DND-41 (cell line): ENCODE results near the gene CKAP2L.
"Not testable (repeated sequence)": the region's sequence is repeated elsewhere in the genome, so short reads cannot be mapped to it uniquely, and the experiment has no call there.

Experiments used
- ATAC-seq: fragments of 200-7000 bp; cut with Tn5 transposase; 3 replicates; pipeline ENCODE4 v1.9.1; 2021; ENCODE audit warnings: low read depth; ENCODE audit not compliant: insufficient read depth
- DNase-seq: peaks from one replicate; pipeline ENCODE4 v3.0.0-alpha.2; 2020
- H2AFZ ChIP-seq: 2 replicates; pipeline ENCODE4 v1.6.0; 2012; ENCODE audit warnings: low read depth, low read length
- H3K27ac ChIP-seq: 2 replicates; pipeline ENCODE4 v1.5.1; 2012; ENCODE audit warnings: low read length, inconsistent platforms
- H3K27me3 ChIP-seq: fragments of 200-600 bp; sonication (generic); 2 replicates; pipeline ENCODE4 v1.6.0; 2012; ENCODE audit warnings: low read length, mild to moderate bottlenecking, inconsistent platforms; ENCODE audit not compliant: insufficient read depth, poor library complexity
- H3K36me3 ChIP-seq: 2 replicates; pipeline ENCODE4 v1.5.1; 2012; ENCODE audit warnings: low read length, inconsistent platforms; ENCODE audit not compliant: insufficient read depth
- H3K4me1 ChIP-seq: 2 replicates; pipeline ENCODE4 v1.5.1; 2012; ENCODE audit warnings: mild to moderate bottlenecking, low read length; ENCODE audit not compliant: insufficient read depth
- H3K4me2 ChIP-seq: 2 replicates; pipeline ENCODE4 v1.6.0; 2012; ENCODE audit warnings: mild to moderate bottlenecking, moderate library complexity, low read length, inconsistent platforms; ENCODE audit not compliant: insufficient read depth
- H3K4me3 ChIP-seq, 2 experiments: fragments of 200-600 bp in 1 of 2; shearing (Covaris generic) in 1 of 2; 2 replicates each; pipeline ENCODE4 v1.5.1; 2012 to 2016; ENCODE audit warnings: inconsistent platforms in 2 of 2, low read length in 2 of 2, mild to moderate bottlenecking in 2 of 2, low read depth in 1 of 2, moderate library complexity in 1 of 2
- H3K79me2 ChIP-seq: 2 replicates; pipeline ENCODE4 v1.6.0; 2012; ENCODE audit warnings: low read length, inconsistent platforms; ENCODE audit not compliant: insufficient read depth
- H3K9ac ChIP-seq: 2 replicates; pipeline ENCODE4 v1.6.0; 2012; ENCODE audit warnings: low read depth, mild to moderate bottlenecking, inconsistent platforms, low read length, moderate library complexity
- H3K9me3 ChIP-seq: 2 replicates; pipeline ENCODE4 v1.5.1; 2012; ENCODE audit warnings: low read length, moderate library complexity, mild to moderate bottlenecking, inconsistent platforms; ENCODE audit not compliant: insufficient read depth, severe bottlenecking
- H4K20me1 ChIP-seq: 2 replicates; pipeline ENCODE4 v1.6.0; 2012; ENCODE audit warnings: low read length; ENCODE audit not compliant: insufficient read depth
- CTCF ChIP-seq: IDR thresholded peaks from 2 replicates; pipeline ENCODE4 v1.5.1; 2012; ENCODE audit warnings: borderline replicate concordance, low read length, moderate library complexity, mild to moderate bottlenecking; ENCODE audit not compliant: poor library complexity, severe bottlenecking; ENCODE audit errors: extremely low read depth
- EZH2 ChIP-seq: IDR thresholded peaks from 3 replicates; pipeline ENCODE4 v1.6.1; 2012; ENCODE audit warnings: borderline replicate concordance, low read depth, mild to moderate bottlenecking, moderate library complexity, low read length, inconsistent platforms; ENCODE audit not compliant: severe bottlenecking

CKAP2L gene

GRCh38 chr2:112710956-112711750 lies 53.3 kb downstream of the CKAP2L start:
- no peaks in the 10 kb centered on the region for H3K9me3 ChIP-seq
- H3K9ac ChIP-seq = no peak overlapping the region
- no peak for TF ChIP-seq CTCF
- no peak for TF ChIP-seq EZH2
- no peak overlapping the region for H3K27ac ChIP-seq
- no peaks in the 10 kb centered on the region for H3K27me3 ChIP-seq
- H3K36me3 ChIP-seq = no peaks in the 10 kb centered on the region
- peaks cover 13% of the 10 kb centered on the region for H3K4me1 ChIP-seq
- H3K4me2 ChIP-seq = no peak overlapping the region
- ATAC-seq (no peak), DNase-seq (no peak)
- no peaks in the 10 kb centered on the region for H3K79me2 ChIP-seq
- no peak overlapping the region for H2AFZ ChIP-seq
- H4K20me1 ChIP-seq = no peaks in the 10 kb centered on the region
- no peak overlapping the region for H3K4me3 ChIP-seq

- TF ChIP-seq EZH2 = no peak
- TF ChIP-seq CTCF = no peak
- H2AFZ ChIP-seq = no peak overlapping the region
These were observed 54.7 kb downstream of the CKAP2L start for GRCh38 chr2:112709703-112710102.

GRCh38 chr2:112708968-112709367 lies 55.4 kb downstream of the CKAP2L start:
- Histone ChIP-seq H3K79me2 (no peaks in the 10 kb centered on the region), H3K27me3 (no peaks in the 10 kb centered on the region), H3K4me3 (no peak overlapping the region), H3K4me2 (no peak overlapping the region), H3K27ac (no peak overlapping the region), H3K4me1 (peaks cover 26% of the 10 kb centered on the region), H2AFZ (no peak overlapping the region), H4K20me1 (no peaks in the 10 kb centered on the region), H3K9ac (no peak overlapping the region), H3K36me3 (no peaks in the 10 kb centered on the region), H3K9me3 (no peaks in the 10 kb centered on the region)
- DNase-seq (no peak), ATAC-seq (no peak)
- TF ChIP-seq EZH2 (no peak), CTCF (no peak)

More at GRCh38 chr2:112709703-112710102, 54.7 kb downstream of the CKAP2L start:
- ATAC-seq (no peak), DNase-seq (no peak)
- no peaks in the 10 kb centered on the region for H3K9me3 ChIP-seq
- no peaks in the 10 kb centered on the region for H3K36me3 ChIP-seq
- no peaks in the 10 kb centered on the region for H3K79me2 ChIP-seq
- H3K9ac ChIP-seq = no peak overlapping the region
- H3K27me3 ChIP-seq = no peaks in the 10 kb centered on the region
- no peak overlapping the region for H3K4me3 ChIP-seq
- H3K27ac ChIP-seq = no peak overlapping the region; the same call in 1 of the 2 replicates
- H4K20me1 ChIP-seq = no peaks in the 10 kb centered on the region
- peaks cover 26% of the 10 kb centered on the region for H3K4me1 ChIP-seq
- H3K4me2 ChIP-seq = no peak overlapping the region

- H3K4me2 ChIP-seq, DNase-seq, H3K27me3 ChIP-seq, H3K36me3 ChIP-seq, H4K20me1 ChIP-seq, H3K27ac ChIP-seq, H3K9me3 ChIP-seq, H2AFZ ChIP-seq, ATAC-seq, H3K4me3 ChIP-seq, H3K9ac ChIP-seq, H3K79me2 ChIP-seq: not testable (repeated sequence)
- peaks cover 28% of the 10 kb centered on the region for H3K4me1 ChIP-seq
These were observed 57.5 kb downstream of the CKAP2L start for GRCh38 chr2:112706947-112707346.
